ENCODE data around the gene ERMP1.
"Not testable (repeated sequence)": the region's sequence is repeated elsewhere in the genome, so short reads cannot be mapped to it uniquely, and the experiment has no call there.

Gene ERMP1

DNA sequence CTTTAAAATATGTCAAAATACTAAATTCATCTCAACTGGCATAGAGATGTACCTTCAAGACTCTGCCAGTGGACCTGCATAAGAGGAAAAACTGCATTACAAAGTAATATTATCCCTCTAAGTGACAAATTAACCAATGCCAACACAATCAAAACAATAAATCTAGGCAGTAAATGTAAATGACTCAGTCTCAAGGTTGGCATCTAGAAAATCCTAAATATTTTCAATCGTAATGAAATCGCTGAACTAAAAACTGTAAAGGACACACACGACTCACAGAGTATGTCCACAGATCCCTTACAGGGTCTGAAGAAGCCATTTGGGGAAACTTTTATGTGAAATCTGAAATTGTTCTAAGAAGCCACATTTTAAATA is 31.2 kb downstream of the ERMP1 start:
- Histone ChIP-seq H2BK5ac (ENCODE audit: low read length) (no peak overlapping the region), H3K14ac (ENCODE audit: low read length) (no peak overlapping the region), H2BK15ac (ENCODE audit: low read length) (no peak overlapping the region), H3K27me3 (ENCODE audit: control insufficient read depth in 3 of 3, insufficient read depth in 3 of 3, low read depth in 1 of 3, low read length in 3 of 3) (no peaks in the 10 kb centered on the region), H2AFZ (ENCODE audit: low read length) (no peak overlapping the region), H3K18ac (ENCODE audit: low read length) (no peak overlapping the region), H3K79me1 (ENCODE audit: low read depth, low read length) (no peaks in the 10 kb centered on the region), H3K36me3 (replicated peaks in 1 of 2; ENCODE audit: control insufficient read depth in 2 of 2, insufficient read depth in 2 of 2, low read length in 2 of 2) (no peaks in the 10 kb centered on the region), H3K9ac (ENCODE audit: low read depth, low read length, poor library complexity) (no peak overlapping the region), H4K8ac (ENCODE audit: low read depth, low read length) (no peak overlapping the region), H3K9me3 (replicated peaks in 1 of 2; ENCODE audit: control insufficient read depth in 2 of 2, insufficient read depth in 1 of 2, low read depth in 1 of 2, low read length in 2 of 2) (no peaks in the 10 kb centered on the region), H2BK12ac (ENCODE audit: low read length) (no peak overlapping the region), H4K91ac (ENCODE audit: low read depth, low read length, poor library complexity) (no peak overlapping the region), H3K27ac (replicated peaks; ENCODE audit: low read length) (no peak overlapping the region), H3K4me2 (ENCODE audit: insufficient read depth, low read length, poor library complexity, severe bottlenecking) (no peak overlapping the region), H3K4me3 (ENCODE audit: low read length in 2 of 2) (no peak overlapping the region), H2BK120ac (ENCODE audit: low read depth, low read length) (no peak overlapping the region), H3K4ac (ENCODE audit: low read length) (no peak overlapping the region), H3K23ac (ENCODE audit: low read depth, low read length, poor library complexity) (no peak overlapping the region), H2AK5ac (ENCODE audit: low read depth, low read length) (no peak overlapping the region), H3K4me1 (ENCODE audit: control insufficient read depth in 2 of 2, insufficient read depth in 1 of 2, low read depth in 1 of 2, low read length in 2 of 2) (no peaks in the 10 kb centered on the region)
- no CpG with 5 or more reads among the region's 3 CpGs for WGBS, 2 donors (ENCODE audit: extremely low coverage in 2 of 2, insufficient read length in 2 of 2, insufficient replicate concordance in 1 of 2)
- DNase-seq (ENCODE audit: low spot score): no peak

DNA sequence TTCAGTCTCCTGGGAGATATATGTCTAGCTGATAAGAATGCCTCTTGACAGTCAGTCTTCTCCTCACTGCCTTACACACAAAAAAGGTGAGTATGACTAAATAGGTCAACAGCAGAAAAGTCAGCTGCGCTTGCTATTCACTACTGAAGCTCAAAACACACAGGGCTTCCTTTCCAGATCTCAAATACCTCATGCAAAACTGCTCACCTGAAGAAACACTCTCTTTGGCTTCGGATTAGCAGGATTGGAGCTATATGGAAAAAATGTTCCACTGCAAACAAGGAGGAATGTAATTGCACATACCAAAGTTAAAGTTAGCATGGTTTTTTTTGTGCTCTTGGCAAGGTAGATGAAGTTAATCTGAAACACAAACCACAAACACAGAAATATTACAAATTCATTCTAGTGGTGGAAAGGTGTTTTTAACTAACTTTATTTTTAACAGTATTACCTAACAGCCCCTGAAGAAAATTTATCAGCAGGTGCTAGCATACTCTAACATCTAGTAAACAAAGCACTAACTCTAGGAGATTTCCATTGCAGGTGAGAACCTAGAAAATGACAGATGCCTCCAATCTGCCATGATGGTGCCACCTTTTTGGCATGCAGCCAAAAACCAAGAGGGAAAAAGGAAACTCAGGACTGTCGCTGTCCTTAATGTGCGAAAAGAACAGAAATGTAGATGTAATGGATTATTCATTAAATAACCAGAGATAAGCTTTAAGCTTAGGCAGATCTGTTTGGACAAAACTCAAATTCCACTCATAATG is 31.8 kb downstream of the ERMP1 start:
- Histone ChIP-seq H2BK120ac (ENCODE audit: low read depth, low read length) (no peak overlapping the region), H3K14ac (ENCODE audit: low read length) (no peak overlapping the region), H3K36me3 (replicated peaks in 1 of 2; ENCODE audit: control insufficient read depth in 2 of 2, insufficient read depth in 2 of 2, low read length in 2 of 2) (no peaks in the 10 kb centered on the region), H3K9me3 (replicated peaks in 1 of 2; ENCODE audit: control insufficient read depth in 2 of 2, insufficient read depth in 1 of 2, low read depth in 1 of 2, low read length in 2 of 2) (no peaks in the 10 kb centered on the region), H3K9ac (ENCODE audit: low read depth, low read length, poor library complexity) (no peak overlapping the region), H3K27me3 (ENCODE audit: control insufficient read depth in 3 of 3, insufficient read depth in 3 of 3, low read depth in 1 of 3, low read length in 3 of 3) (no peaks in the 10 kb centered on the region), H3K79me1 (ENCODE audit: low read depth, low read length) (no peaks in the 10 kb centered on the region), H2BK15ac (ENCODE audit: low read length) (no peak overlapping the region), H2AK5ac (ENCODE audit: low read depth, low read length) (no peak overlapping the region), H4K8ac (ENCODE audit: low read depth, low read length) (no peak overlapping the region), H2AFZ (ENCODE audit: low read length) (no peak overlapping the region), H3K4ac (ENCODE audit: low read length) (no peak overlapping the region), H3K18ac (ENCODE audit: low read length) (no peak overlapping the region), H2BK12ac (ENCODE audit: low read length) (no peak overlapping the region), H2BK5ac (ENCODE audit: low read length) (no peak overlapping the region), H3K27ac (replicated peaks; ENCODE audit: low read length) (no peak overlapping the region), H3K4me2 (ENCODE audit: insufficient read depth, low read length, poor library complexity, severe bottlenecking) (no peak overlapping the region), H3K4me1 (ENCODE audit: control insufficient read depth in 2 of 2, insufficient read depth in 1 of 2, low read depth in 1 of 2, low read length in 2 of 2) (no peaks in the 10 kb centered on the region), H3K4me3 (ENCODE audit: low read length in 2 of 2) (no peak overlapping the region), H3K23ac (ENCODE audit: low read depth, low read length, poor library complexity) (no peak overlapping the region), H4K91ac (ENCODE audit: low read depth, low read length, poor library complexity) (no peak overlapping the region)
- no CpG with 5 or more reads among the region's 4 CpGs for WGBS, 2 donors (ENCODE audit: extremely low coverage in 2 of 2, insufficient read length in 2 of 2, insufficient replicate concordance in 1 of 2)
- no peak for DNase-seq (ENCODE audit: low spot score)

DNA sequence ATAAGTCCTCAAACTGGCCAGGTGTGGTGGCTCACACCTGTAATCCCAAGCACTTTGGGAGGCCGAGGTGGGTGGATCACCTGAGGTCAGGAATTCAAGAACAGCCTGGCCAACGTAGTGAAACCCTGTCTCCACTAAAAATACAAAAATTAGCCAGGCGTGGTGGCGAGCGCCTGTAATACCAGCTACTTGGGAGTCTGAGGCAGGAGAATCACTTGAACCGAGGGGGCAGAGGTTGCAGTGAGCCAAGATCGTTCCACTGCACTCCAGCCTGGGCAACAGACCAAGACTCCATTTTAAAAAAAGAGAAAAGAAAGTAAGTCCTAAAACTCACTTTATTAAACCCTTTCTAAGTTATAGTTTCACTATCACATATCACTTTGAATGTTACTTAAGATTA is 32.5 kb downstream of the ERMP1 start:
- H2BK120ac ChIP-seq (ENCODE audit: low read depth, low read length); H2AFZ ChIP-seq (ENCODE audit: low read length); H3K4me3 ChIP-seq (ENCODE audit: low read length in 2 of 2); H3K23ac ChIP-seq (ENCODE audit: low read depth, low read length, poor library complexity); H3K9ac ChIP-seq (ENCODE audit: low read depth, low read length, poor library complexity); H3K18ac ChIP-seq (ENCODE audit: low read length); H4K8ac ChIP-seq (ENCODE audit: low read depth, low read length); H3K4me2 ChIP-seq (ENCODE audit: insufficient read depth, low read length, poor library complexity, severe bottlenecking); H3K27ac ChIP-seq (replicated peaks; ENCODE audit: low read length); H3K9me3 ChIP-seq (replicated peaks in 1 of 2; ENCODE audit: control insufficient read depth in 2 of 2, insufficient read depth in 1 of 2, low read depth in 1 of 2, low read length in 2 of 2); H4K91ac ChIP-seq (ENCODE audit: low read depth, low read length, poor library complexity); H2AK5ac ChIP-seq (ENCODE audit: low read depth, low read length); H3K14ac ChIP-seq (ENCODE audit: low read length); H3K4ac ChIP-seq (ENCODE audit: low read length); H3K79me1 ChIP-seq (ENCODE audit: low read depth, low read length); H3K4me1 ChIP-seq (ENCODE audit: control insufficient read depth in 2 of 2, insufficient read depth in 1 of 2, low read depth in 1 of 2, low read length in 2 of 2); DNase-seq (ENCODE audit: low spot score); H2BK15ac ChIP-seq (ENCODE audit: low read length); H2BK5ac ChIP-seq (ENCODE audit: low read length); H2BK12ac ChIP-seq (ENCODE audit: low read length); H3K36me3 ChIP-seq (replicated peaks in 1 of 2; ENCODE audit: control insufficient read depth in 2 of 2, insufficient read depth in 2 of 2, low read length in 2 of 2); H3K27me3 ChIP-seq (ENCODE audit: control insufficient read depth in 3 of 3, insufficient read depth in 3 of 3, low read depth in 1 of 3, low read length in 3 of 3): not testable (repeated sequence)
- WGBS, 2 donors (ENCODE audit: extremely low coverage in 2 of 2, insufficient read length in 2 of 2, insufficient replicate concordance in 1 of 2): no CpG with 5 or more reads among the region's 7 CpGs

DNA sequence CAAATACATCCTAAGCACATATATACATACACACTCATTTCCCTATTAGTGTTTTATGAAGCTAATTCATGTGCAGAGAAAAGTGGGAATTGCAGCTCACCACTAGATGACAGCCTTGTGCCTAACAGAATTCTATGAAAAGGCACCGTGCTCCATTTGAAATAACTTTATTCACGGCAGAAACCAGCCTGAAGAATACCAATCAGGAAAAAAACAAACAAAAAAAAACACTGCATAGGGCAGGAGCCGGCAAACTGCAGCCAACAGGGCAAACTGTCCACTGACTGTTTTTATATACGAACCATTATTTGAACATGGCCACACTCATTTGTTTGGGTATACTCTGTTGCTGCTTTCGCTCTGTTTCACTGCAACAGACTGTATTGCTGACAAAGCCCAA is 33.6 kb downstream of the ERMP1 start:
- WGBS, 2 donors (ENCODE audit: extremely low coverage in 2 of 2, insufficient read length in 2 of 2, insufficient replicate concordance in 1 of 2): no CpG with 5 or more reads among the region's 5 CpGs
- H2BK120ac ChIP-seq (ENCODE audit: low read depth, low read length): no peak overlapping the region

More for the DNA sequence above, 33.6 kb downstream of the ERMP1 start:
- Histone ChIP-seq H3K4me3 (ENCODE audit: low read length in 2 of 2) (no peak overlapping the region), H3K27me3 (ENCODE audit: control insufficient read depth in 3 of 3, insufficient read depth in 3 of 3, low read depth in 1 of 3, low read length in 3 of 3) (no peaks in the 10 kb centered on the region), H3K9me3 (replicated peaks in 1 of 2; ENCODE audit: control insufficient read depth in 2 of 2, insufficient read depth in 1 of 2, low read depth in 1 of 2, low read length in 2 of 2) (no peaks in the 10 kb centered on the region), H3K79me1 (ENCODE audit: low read depth, low read length) (no peaks in the 10 kb centered on the region), H2BK12ac (ENCODE audit: low read length) (no peak overlapping the region), H3K23ac (ENCODE audit: low read depth, low read length, poor library complexity) (no peak overlapping the region), H4K8ac (ENCODE audit: low read depth, low read length) (no peak overlapping the region), H2AFZ (ENCODE audit: low read length) (peak overlapping the region; percentile 77), H3K36me3 (replicated peaks in 1 of 2; ENCODE audit: control insufficient read depth in 2 of 2, insufficient read depth in 2 of 2, low read length in 2 of 2) (no peaks in the 10 kb centered on the region), H3K9ac (ENCODE audit: low read depth, low read length, poor library complexity) (no peak overlapping the region), H3K18ac (ENCODE audit: low read length) (no peak overlapping the region), H3K14ac (ENCODE audit: low read length) (no peak overlapping the region), H3K27ac (replicated peaks; ENCODE audit: low read length) (no peak overlapping the region), H3K4me2 (ENCODE audit: insufficient read depth, low read length, poor library complexity, severe bottlenecking) (no peak overlapping the region), H2AK5ac (ENCODE audit: low read depth, low read length) (no peak overlapping the region), H2BK5ac (ENCODE audit: low read length) (no peak overlapping the region), H3K4ac (ENCODE audit: low read length) (no peak overlapping the region), H3K4me1 (ENCODE audit: control insufficient read depth in 2 of 2, insufficient read depth in 1 of 2, low read depth in 1 of 2, low read length in 2 of 2) (no peaks in the 10 kb centered on the region), H2BK15ac (ENCODE audit: low read length) (no peak overlapping the region), H4K91ac (ENCODE audit: low read depth, low read length, poor library complexity) (no peak overlapping the region)
- no peak for DNase-seq (ENCODE audit: low spot score)

Data from neuronal stem cell (in vitro differentiated cells).